ENCODE data around the gene CPSF4. TPM values are rescaled to one million over a fixed set of nuclear protein-coding genes. Genes with fewer than 3 reads are reported as not detected.
"Not testable (repeated sequence)": the region's sequence is repeated elsewhere in the genome, so short reads cannot be mapped to it uniquely, and the experiment has no call there.

The CPSF4 gene
- total and polyA plus RNA-seq, 2 donors, result 15.6 to 26.4 TPM

GRCh38 chr7:99419323-99420021, 19.3 kb upstream of the CPSF4 start:
- WGBS, result 88% methylated on average over 29 of the region's 29 CpGs
- Histone ChIP-seq H3K4me3 (ENCODE audit: low read depth, low read length) (no peak overlapping the region), H3K27ac (ENCODE audit: low read depth) (no peak overlapping the region), H3K36me3 (ENCODE audit: insufficient read depth) (peaks cover 16% of the 10 kb centered on the region), H3K4me1 (ENCODE audit: insufficient read depth) (no peaks in the 10 kb centered on the region)
- DNase-seq (ENCODE audit: extremely low spot score), result no peak

- Histone ChIP-seq H3K36me3 (ENCODE audit: insufficient read depth) (peaks cover 16% of the 10 kb centered on the region), H3K4me1 (ENCODE audit: insufficient read depth) (no peaks in the 10 kb centered on the region)
- WGBS, result 87% methylated on average over 5 of the region's 5 CpGs
Observed at GRCh38 chr7:99420213-99420612, 18.5 kb upstream of the CPSF4 start.

GRCh38 chr7:99420986-99421385, 17.8 kb upstream of the CPSF4 start:
- no peak overlapping the region for H3K4me3 ChIP-seq (ENCODE audit: low read depth, low read length)
- DNase-seq (ENCODE audit: extremely low spot score), result no peak
- peaks cover 16% of the 10 kb centered on the region for H3K36me3 ChIP-seq (ENCODE audit: insufficient read depth)
- H3K27ac ChIP-seq (ENCODE audit: low read depth), result no peak overlapping the region
- 83% methylated on average over 7 of the region's 7 CpGs for WGBS
- no peaks in the 10 kb centered on the region for H3K4me1 ChIP-seq (ENCODE audit: insufficient read depth)

More at GRCh38 chr7:99420213-99420612, 18.5 kb upstream of the CPSF4 start:
- Histone ChIP-seq H3K27ac (ENCODE audit: low read depth) (no peak overlapping the region), H3K4me3 (ENCODE audit: low read depth, low read length) (no peak overlapping the region)
- DNase-seq (ENCODE audit: extremely low spot score), result no peak

GRCh38 chr7:99422186-99422585, 16.6 kb upstream of the CPSF4 start:
- 91% methylated on average over 11 of the region's 11 CpGs for WGBS
- Histone ChIP-seq H3K4me1 (ENCODE audit: insufficient read depth) (no peaks in the 10 kb centered on the region), H3K27ac (ENCODE audit: low read depth) (no peak overlapping the region), H3K4me3 (ENCODE audit: low read depth, low read length) (no peak overlapping the region), H3K36me3 (ENCODE audit: insufficient read depth) (peaks cover 16% of the 10 kb centered on the region)
- no peak for DNase-seq (ENCODE audit: extremely low spot score)

GRCh38 chr7:99422625-99423024, 16.1 kb upstream of the CPSF4 start:
- Histone ChIP-seq H3K4me1 (ENCODE audit: insufficient read depth) (no peaks in the 10 kb centered on the region), H3K36me3 (ENCODE audit: insufficient read depth) (peaks cover 16% of the 10 kb centered on the region), H3K4me3 (ENCODE audit: low read depth, low read length) (no peak overlapping the region), H3K27ac (ENCODE audit: low read depth) (no peak overlapping the region)
- DNase-seq (ENCODE audit: extremely low spot score), result no peak
- WGBS, result 85% methylated on average over 5 of the region's 5 CpGs

GRCh38 chr7:99424932-99425730, 13.6 kb upstream of the CPSF4 start:
- peaks cover 10% of the 10 kb centered on the region for H3K36me3 ChIP-seq (ENCODE audit: insufficient read depth)
- H3K4me1 ChIP-seq (ENCODE audit: insufficient read depth), result no peaks in the 10 kb centered on the region
- H3K27ac ChIP-seq (ENCODE audit: low read depth), result no peak overlapping the region
- DNase-seq (ENCODE audit: extremely low spot score), result no peak
- H3K4me3 ChIP-seq (ENCODE audit: low read depth, low read length), result no peak overlapping the region
- WGBS, result 88% methylated on average over 24 of the region's 24 CpGs

GRCh38 chr7:99428972-99429566, 9.7 kb upstream of the CPSF4 start:
- Histone ChIP-seq H3K4me1 (ENCODE audit: insufficient read depth) (peaks cover 2% of the 10 kb centered on the region), H3K27ac (ENCODE audit: low read depth) (no peak overlapping the region), H3K4me3 (ENCODE audit: low read depth, low read length) (no peak overlapping the region), H3K36me3 (ENCODE audit: insufficient read depth) (peaks cover 8% of the 10 kb centered on the region)
- WGBS, result 89% methylated on average over 10 of the region's 10 CpGs
- DNase-seq (ENCODE audit: extremely low spot score), result no peak

GRCh38 chr7:99429756-99430155, 9.0 kb upstream of the CPSF4 start:
- H3K4me1 ChIP-seq (ENCODE audit: insufficient read depth), result peaks cover 2% of the 10 kb centered on the region
- peaks cover 6% of the 10 kb centered on the region for H3K36me3 ChIP-seq (ENCODE audit: insufficient read depth)
- no peak overlapping the region for H3K27ac ChIP-seq (ENCODE audit: low read depth)
- 94% methylated on average over 8 of the region's 8 CpGs for WGBS
- H3K4me3 ChIP-seq (ENCODE audit: low read depth, low read length), result no peak overlapping the region
- no peak for DNase-seq (ENCODE audit: extremely low spot score)

GRCh38 chr7:99431756-99432540, 6.8 kb upstream of the CPSF4 start:
- H3K27ac ChIP-seq (ENCODE audit: low read depth); H3K36me3 ChIP-seq (ENCODE audit: insufficient read depth); H3K4me3 ChIP-seq (ENCODE audit: low read depth, low read length); H3K4me1 ChIP-seq (ENCODE audit: insufficient read depth): not testable (repeated sequence)
- WGBS, result 82% methylated on average over 13 of the region's 13 CpGs
- DNase-seq (ENCODE audit: extremely low spot score), result peak; percentile 45

GRCh38 chr7:99433158-99433557, 5.6 kb upstream of the CPSF4 start:
- 97% methylated on average over 9 of the region's 9 CpGs for WGBS
- Histone ChIP-seq H3K36me3 (ENCODE audit: insufficient read depth) (peaks cover 6% of the 10 kb centered on the region), H3K4me1 (ENCODE audit: insufficient read depth) (peaks cover 2% of the 10 kb centered on the region), H3K4me3 (ENCODE audit: low read depth, low read length) (no peak overlapping the region), H3K27ac (ENCODE audit: low read depth) (no peak overlapping the region)
- DNase-seq (ENCODE audit: extremely low spot score), result no peak

- DNase-seq (ENCODE audit: extremely low spot score), result no peak
- H3K4me1 ChIP-seq (ENCODE audit: insufficient read depth), result no peaks in the 10 kb centered on the region
- WGBS, result 20% methylated on average over 20 of the region's 20 CpGs
Observed at GRCh38 chr7:99437946-99438572, 684 bp upstream of the CPSF4 start.

GRCh38 chr7:99440195-99440594, 1.5 kb downstream of the CPSF4 start:
- no peak overlapping the region for H3K4me3 ChIP-seq (ENCODE audit: low read depth, low read length)
- H3K27ac ChIP-seq (ENCODE audit: low read depth), result no peak overlapping the region
- no peaks in the 10 kb centered on the region for H3K36me3 ChIP-seq (ENCODE audit: insufficient read depth)
- no peak for DNase-seq (ENCODE audit: extremely low spot score)
- WGBS, result 70% methylated on average over 9 of the region's 9 CpGs
- no peaks in the 10 kb centered on the region for H3K4me1 ChIP-seq (ENCODE audit: insufficient read depth)

More at GRCh38 chr7:99437946-99438572, 684 bp upstream of the CPSF4 start:
- Histone ChIP-seq H3K27ac (ENCODE audit: low read depth) (peak overlapping the region; percentile 53), H3K4me3 (ENCODE audit: low read depth, low read length) (peak overlapping the region; percentile 81), H3K36me3 (ENCODE audit: insufficient read depth) (no peaks in the 10 kb centered on the region)

- Histone ChIP-seq H3K4me1 (ENCODE audit: insufficient read depth) (no peaks in the 10 kb centered on the region), H3K27ac (ENCODE audit: low read depth) (no peak overlapping the region), H3K36me3 (ENCODE audit: insufficient read depth) (peaks cover 4% of the 10 kb centered on the region), H3K4me3 (ENCODE audit: low read depth, low read length) (no peak overlapping the region)
- WGBS, result 91% methylated on average over 4 of the region's 4 CpGs
- no peak for DNase-seq (ENCODE audit: extremely low spot score)
Observed at GRCh38 chr7:99446096-99446495, 7.4 kb downstream of the CPSF4 start.

Data from urinary bladder (tissue), 4 donors.